ENCODE results near the gene KATNB1.

DNA sequence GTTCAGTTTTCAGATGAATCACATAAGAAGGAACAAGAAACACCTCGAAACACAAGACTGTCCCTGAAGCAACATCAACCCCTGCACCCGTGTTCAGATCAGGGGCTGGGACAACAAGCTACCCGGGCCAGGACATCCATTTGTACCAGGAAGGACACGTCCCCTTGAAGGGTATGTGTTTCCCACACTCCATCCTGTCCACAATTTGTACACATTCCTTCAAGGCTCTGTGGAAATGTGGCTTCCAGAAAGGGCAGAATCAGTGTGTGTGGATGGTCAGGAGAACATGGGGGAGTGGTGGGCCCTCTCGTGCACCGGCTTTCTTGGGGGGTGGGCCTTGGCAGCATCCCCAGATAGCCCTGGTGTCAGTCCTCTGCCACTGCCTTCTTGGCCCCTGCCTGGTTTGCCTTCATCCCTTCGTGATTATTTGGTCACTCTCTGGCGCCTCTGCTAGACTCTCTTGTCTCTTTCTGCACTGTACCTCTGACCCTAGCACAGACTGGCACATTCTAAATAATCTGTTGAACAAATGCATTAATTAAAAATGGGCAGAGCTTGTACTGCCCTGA, 56.4 kb downstream of the KATNB1 start:
- TF ChIP-seq, protein P1, sequence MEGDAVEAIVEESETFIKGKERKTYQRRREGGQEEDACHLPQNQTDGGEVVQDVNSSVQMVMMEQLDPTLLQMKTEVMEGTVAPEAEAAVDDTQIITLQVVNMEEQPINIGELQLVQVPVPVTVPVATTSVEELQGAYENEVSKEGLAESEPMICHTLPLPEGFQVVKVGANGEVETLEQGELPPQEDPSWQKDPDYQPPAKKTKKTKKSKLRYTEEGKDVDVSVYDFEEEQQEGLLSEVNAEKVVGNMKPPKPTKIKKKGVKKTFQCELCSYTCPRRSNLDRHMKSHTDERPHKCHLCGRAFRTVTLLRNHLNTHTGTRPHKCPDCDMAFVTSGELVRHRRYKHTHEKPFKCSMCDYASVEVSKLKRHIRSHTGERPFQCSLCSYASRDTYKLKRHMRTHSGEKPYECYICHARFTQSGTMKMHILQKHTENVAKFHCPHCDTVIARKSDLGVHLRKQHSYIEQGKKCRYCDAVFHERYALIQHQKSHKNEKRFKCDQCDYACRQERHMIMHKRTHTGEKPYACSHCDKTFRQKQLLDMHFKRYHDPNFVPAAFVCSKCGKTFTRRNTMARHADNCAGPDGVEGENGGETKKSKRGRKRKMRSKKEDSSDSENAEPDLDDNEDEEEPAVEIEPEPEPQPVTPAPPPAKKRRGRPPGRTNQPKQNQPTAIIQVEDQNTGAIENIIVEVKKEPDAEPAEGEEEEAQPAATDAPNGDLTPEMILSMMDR (IDR thresholded peaks at IDR 0.05 in 8 of 11, conservative IDR thresholded peaks at IDR 0.05 in 3 of 11) = no peak
- no peak for TF ChIP-seq POLR2A (IDR thresholded peaks at IDR 0.05)
- TF ChIP-seq POLR2AphosphoS5 (IDR thresholded peaks at IDR 0.05) = no peak

All from spleen (tissue), 7 donors.